ENCODE data around the gene ZMYND8.

Gene ZMYND8

DNA sequence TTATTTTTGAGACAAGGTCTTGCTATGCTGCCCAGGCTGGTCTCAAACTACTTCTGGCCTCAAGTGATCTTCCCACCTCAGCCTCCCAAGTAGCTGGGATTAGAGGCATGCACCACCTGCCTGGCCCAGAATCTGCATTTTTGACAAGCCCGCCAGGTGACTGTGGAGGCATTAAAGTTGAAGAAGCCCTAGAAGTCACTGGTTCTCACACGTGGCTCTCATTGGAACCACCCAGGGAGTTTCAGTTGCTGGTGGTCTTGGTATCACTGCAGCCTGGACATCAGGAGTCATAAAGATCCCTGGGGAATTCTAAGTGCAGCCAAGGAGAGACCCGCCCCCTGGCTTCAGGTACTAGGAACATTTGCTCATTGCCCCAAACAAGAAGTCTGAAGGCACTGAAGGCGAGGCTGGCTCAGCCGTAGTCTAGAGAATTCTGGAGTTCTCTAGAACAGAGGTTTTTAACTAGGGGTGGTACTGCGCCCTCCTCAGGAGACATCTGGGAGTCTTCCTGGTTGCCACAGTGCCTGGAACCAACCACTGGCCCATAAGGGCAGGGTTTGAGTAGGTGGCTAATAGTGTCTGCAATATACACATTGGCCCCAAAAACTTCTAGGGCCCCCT is 182.8 kb downstream of the ZMYND8 start:
- no peaks in the 10 kb centered on the region for H3K36me3 ChIP-seq (ENCODE audit: control insufficient read depth, insufficient read depth, low read length)

DNA sequence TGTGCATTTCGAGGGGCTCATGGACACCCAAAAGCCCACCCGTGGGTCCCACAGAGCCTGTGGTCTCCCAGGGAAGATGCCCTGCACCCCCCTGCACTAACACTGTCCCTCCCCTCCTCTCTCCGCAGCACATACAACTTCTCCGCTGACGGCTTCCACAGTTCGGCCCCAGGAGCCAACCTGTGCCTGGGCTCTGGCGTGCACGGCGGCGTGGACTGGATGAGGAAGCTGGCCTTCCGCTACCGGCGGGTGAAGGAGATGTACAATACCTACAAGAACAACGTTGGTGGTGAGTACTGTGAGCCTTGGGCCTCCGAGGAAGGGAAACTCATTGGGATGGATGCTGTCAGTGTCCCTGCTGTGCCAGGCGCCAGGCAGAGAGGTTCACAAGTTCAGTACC is 183.9 kb downstream of the ZMYND8 start:
- Histone ChIP-seq H3K27me3 (ENCODE audit: control insufficient read depth, insufficient read depth, low read length) (peaks cover 2% of the 10 kb centered on the region), H3K27ac (ENCODE audit: low read depth, low read length) (no peak overlapping the region), H3K9ac (ENCODE audit: low read length) (no peak overlapping the region), H3K36me3 (ENCODE audit: control insufficient read depth, insufficient read depth, low read length) (no peaks in the 10 kb centered on the region), H3K4me1 (ENCODE audit: control insufficient read depth, insufficient read depth, low read length) (no peaks in the 10 kb centered on the region), H3K4me3 (ENCODE audit: low read length) (no peak overlapping the region)

More for the DNA sequence above, 182.8 kb downstream of the ZMYND8 start:
- no peaks in the 10 kb centered on the region for H3K4me1 ChIP-seq (ENCODE audit: control insufficient read depth, insufficient read depth, low read length)
- H3K27me3 ChIP-seq (ENCODE audit: control insufficient read depth, insufficient read depth, low read length): no peaks in the 10 kb centered on the region
- H3K9ac ChIP-seq (ENCODE audit: low read length): no peak overlapping the region
- H3K27ac ChIP-seq (ENCODE audit: low read depth, low read length): no peak overlapping the region
- no peak overlapping the region for H3K4me3 ChIP-seq (ENCODE audit: low read length)

DNA sequence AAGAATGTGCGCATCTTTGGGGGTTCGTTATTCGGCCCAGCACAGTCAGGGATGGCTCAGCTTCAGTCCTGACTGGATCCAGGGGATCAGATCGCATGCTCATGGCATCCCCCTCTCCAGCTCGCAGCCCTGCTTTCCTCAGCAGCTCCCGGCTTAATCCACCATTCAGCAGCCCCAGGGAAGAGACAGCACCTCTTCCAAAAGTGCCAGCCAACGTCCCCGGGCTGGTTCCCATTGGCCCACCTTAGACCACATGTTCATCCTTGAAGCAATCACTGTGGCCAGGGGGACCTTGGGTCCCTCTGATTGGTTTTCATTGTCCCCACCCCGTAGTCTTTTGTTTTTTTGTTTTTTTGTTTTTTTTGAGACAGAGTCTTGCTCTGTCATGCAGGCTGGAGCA is 188.7 kb downstream of the ZMYND8 start:
- Histone ChIP-seq H3K36me3 (ENCODE audit: control insufficient read depth, insufficient read depth, low read length) (no peaks in the 10 kb centered on the region), H3K4me1 (ENCODE audit: control insufficient read depth, insufficient read depth, low read length) (no peaks in the 10 kb centered on the region), H3K4me3 (ENCODE audit: low read length) (no peak overlapping the region), H3K27me3 (ENCODE audit: control insufficient read depth, insufficient read depth, low read length) (peaks cover 2% of the 10 kb centered on the region), H3K9ac (ENCODE audit: low read length) (no peak overlapping the region), H3K27ac (ENCODE audit: low read depth, low read length) (no peak overlapping the region)

DNA sequence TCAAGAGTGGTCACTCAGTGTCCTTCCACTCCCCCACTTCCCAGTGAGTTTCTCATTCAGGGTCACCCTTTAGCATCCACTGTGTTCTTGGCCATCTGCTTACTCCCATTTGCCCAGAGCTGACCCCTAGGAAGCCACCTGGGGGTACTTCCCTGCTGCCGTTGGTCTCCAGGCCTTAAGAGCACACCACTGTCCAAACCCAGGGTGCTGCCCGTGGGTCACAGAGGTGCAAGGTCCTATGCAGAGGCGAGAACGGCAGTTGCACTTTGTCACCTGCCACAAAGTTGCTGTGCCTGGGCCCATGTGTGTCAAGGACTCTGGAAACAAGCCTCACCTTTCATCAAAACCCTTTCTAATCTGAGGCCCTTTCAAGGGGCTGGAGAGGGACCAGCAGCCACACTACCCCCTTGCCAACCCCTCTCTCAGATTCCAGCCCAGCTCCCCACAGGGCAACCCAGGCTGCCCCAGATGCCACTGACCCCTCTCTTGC is 191.1 kb downstream of the ZMYND8 start:
- Histone ChIP-seq H3K9ac (ENCODE audit: low read length) (no peak overlapping the region), H3K27me3 (ENCODE audit: control insufficient read depth, insufficient read depth, low read length) (peaks cover 2% of the 10 kb centered on the region), H3K4me3 (ENCODE audit: low read length) (no peak overlapping the region), H3K27ac (ENCODE audit: low read depth, low read length) (no peak overlapping the region), H3K36me3 (ENCODE audit: control insufficient read depth, insufficient read depth, low read length) (no peaks in the 10 kb centered on the region), H3K4me1 (ENCODE audit: control insufficient read depth, insufficient read depth, low read length) (no peaks in the 10 kb centered on the region)

DNA sequence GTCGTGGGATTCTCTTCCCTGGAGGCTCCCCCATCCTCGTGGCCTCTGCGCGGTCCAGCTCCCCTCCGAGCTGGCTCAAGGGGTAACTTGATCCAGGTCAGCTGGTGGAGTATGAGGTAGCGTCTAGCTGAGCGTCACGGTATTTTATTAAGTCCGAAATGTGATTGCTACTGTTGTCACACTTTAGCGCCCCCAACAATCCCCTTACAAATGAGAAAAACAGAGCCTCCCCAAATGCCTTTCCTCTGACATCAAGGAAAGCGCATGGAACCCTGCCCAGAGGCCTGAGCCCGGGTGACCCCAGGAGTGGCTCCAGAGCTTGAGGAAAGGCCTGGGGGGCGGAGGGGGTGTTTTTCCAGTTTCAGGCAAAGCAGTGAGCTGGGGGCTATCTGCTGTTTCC is 192.4 kb downstream of the ZMYND8 start:
- Histone ChIP-seq H3K9ac (ENCODE audit: low read length) (no peak overlapping the region), H3K27ac (ENCODE audit: low read depth, low read length) (no peak overlapping the region), H3K4me3 (ENCODE audit: low read length) (no peak overlapping the region), H3K36me3 (ENCODE audit: control insufficient read depth, insufficient read depth, low read length) (no peaks in the 10 kb centered on the region), H3K27me3 (ENCODE audit: control insufficient read depth, insufficient read depth, low read length) (peaks cover 2% of the 10 kb centered on the region), H3K4me1 (ENCODE audit: control insufficient read depth, insufficient read depth, low read length) (no peaks in the 10 kb centered on the region)

DNA sequence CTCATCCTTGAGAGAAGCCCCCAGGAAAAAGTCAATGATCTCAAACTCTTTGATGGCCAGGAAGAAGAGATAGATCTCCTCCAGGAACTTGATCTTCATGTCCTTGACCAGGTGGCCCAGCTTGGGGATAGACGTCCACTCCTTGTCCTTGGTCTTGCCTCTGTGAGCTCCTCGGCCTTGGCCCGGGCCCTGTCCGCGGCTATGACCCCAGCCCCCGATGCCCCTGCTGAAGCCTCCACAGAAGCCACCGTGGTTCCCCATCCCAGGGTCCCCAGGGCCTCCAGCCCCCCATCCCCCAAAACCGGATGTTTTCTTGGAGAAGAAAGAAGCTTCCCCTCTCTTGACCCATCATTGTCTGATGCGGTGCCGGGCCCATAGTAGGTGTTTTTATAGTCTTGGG is 195.1 kb downstream of the ZMYND8 start:
- Histone ChIP-seq H3K4me1 (ENCODE audit: control insufficient read depth, insufficient read depth, low read length) (no peaks in the 10 kb centered on the region), H3K27ac (ENCODE audit: low read depth, low read length) (no peak overlapping the region), H3K9ac (ENCODE audit: low read length) (no peak overlapping the region), H3K27me3 (ENCODE audit: control insufficient read depth, insufficient read depth, low read length) (no peaks in the 10 kb centered on the region), H3K4me3 (ENCODE audit: low read length) (no peak overlapping the region), H3K36me3 (ENCODE audit: control insufficient read depth, insufficient read depth, low read length) (no peaks in the 10 kb centered on the region)

DNA sequence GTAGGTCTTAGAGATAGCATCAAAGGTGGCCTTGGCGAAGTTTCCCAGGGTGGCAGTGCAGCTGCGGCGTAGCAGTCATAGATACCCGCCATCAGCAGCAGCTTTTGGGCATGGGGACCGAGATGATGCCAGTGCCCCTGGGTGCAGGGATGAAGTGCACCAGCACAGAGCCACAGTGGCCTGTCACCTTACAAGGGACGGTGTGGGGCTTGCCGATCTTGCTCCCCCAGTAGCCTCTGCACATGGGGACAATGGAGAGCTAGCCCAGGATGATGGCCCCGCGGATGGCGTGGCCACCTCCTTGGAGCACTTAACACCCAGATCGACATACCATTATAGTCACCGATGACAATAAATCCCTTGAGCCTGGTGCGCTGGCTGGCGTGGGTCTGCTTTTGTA is 195.5 kb downstream of the ZMYND8 start:
- Histone ChIP-seq H3K4me3 (ENCODE audit: low read length) (no peak overlapping the region), H3K4me1 (ENCODE audit: control insufficient read depth, insufficient read depth, low read length) (no peaks in the 10 kb centered on the region), H3K27ac (ENCODE audit: low read depth, low read length) (no peak overlapping the region), H3K27me3 (ENCODE audit: control insufficient read depth, insufficient read depth, low read length) (no peaks in the 10 kb centered on the region), H3K9ac (ENCODE audit: low read length) (no peak overlapping the region), H3K36me3 (ENCODE audit: control insufficient read depth, insufficient read depth, low read length) (no peaks in the 10 kb centered on the region)

DNA sequence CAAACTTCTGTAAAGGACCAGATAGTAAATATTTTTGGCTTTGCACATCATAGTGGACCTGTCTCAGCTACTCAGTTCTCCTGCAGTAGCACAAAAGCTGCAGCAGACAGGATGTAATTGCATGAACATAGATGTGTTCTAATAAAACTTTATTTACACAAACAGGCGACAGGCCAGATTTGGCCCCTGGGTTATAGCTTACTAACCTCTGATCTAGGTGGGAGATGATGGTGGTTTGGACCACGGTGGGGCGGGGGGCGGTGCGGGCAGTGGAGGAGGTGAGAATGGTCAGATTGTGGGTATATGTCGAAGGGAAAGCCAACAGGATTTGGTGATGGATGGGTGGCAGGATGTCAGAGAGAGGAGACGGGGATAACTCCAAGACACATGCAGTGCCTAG is 196.3 kb downstream of the ZMYND8 start:
- H3K9ac ChIP-seq (ENCODE audit: low read length): no peak overlapping the region
- H3K27ac ChIP-seq (ENCODE audit: low read depth, low read length): no peak overlapping the region
- no peaks in the 10 kb centered on the region for H3K36me3 ChIP-seq (ENCODE audit: control insufficient read depth, insufficient read depth, low read length)
- no peak overlapping the region for H3K4me3 ChIP-seq (ENCODE audit: low read length)
- H3K4me1 ChIP-seq (ENCODE audit: control insufficient read depth, insufficient read depth, low read length): no peaks in the 10 kb centered on the region
- no peaks in the 10 kb centered on the region for H3K27me3 ChIP-seq (ENCODE audit: control insufficient read depth, insufficient read depth, low read length)

All from rectal smooth muscle tissue (tissue), 1 donor.